ENCODE measurements around the gene KCNK13.

GRCh38 chr14:90126260-90126659 is 64.5 kb downstream of the KCNK13 start:
- TF ChIP-seq CTCF (IDR thresholded peaks at IDR 0.05; ENCODE audit: insufficient read depth, low read length) (no peak), POLR2AphosphoS5 (IDR thresholded peaks at IDR 0.05; ENCODE audit: low read depth) (no peak)
